Activated CD8-positive, alpha-beta memory T cell treated with anti-CD3 and anti-CD28 coated beads for 24 hours (primary cell): Measurements from ENCODE around the gene PBX2.
"Not testable (repeated sequence)": the region's sequence is repeated elsewhere in the genome, so short reads cannot be mapped to it uniquely, and the experiment has no call there.

Source experiments
- DNase-seq: peaks from one replicate; pipeline ENCODE4 v3.0.0-alpha.2; 2020

The PBX2 gene

GRCh38 chr6:32148289-32149091 lies 41.5 kb downstream of the PBX2 start:
- peak; percentile 89 for DNase-seq

GRCh38 chr6:32147401-32148132 lies 42.4 kb downstream of the PBX2 start:
- DNase-seq, result no peak

DNA sequence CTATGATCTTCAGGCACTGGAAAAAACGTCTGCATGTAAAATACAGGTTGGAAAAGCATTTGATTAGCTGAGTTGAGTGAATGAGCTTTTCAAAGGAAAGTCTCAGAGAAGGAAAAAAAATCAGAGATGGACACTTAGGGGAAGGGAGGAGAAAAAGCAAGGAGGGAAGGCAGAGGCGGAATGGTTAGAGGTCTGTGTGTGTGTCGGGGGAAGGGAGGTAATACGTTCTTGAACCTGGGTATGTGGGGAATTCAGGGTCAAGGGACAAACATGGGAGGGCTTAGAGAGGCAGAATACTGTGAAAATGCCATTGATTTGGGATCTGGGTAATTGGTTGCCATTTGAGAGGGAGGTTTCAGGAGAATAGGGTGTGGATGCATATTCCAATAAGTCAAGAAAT lies 43.3 kb downstream of the PBX2 start:
- DNase-seq, result no peak

DNA sequence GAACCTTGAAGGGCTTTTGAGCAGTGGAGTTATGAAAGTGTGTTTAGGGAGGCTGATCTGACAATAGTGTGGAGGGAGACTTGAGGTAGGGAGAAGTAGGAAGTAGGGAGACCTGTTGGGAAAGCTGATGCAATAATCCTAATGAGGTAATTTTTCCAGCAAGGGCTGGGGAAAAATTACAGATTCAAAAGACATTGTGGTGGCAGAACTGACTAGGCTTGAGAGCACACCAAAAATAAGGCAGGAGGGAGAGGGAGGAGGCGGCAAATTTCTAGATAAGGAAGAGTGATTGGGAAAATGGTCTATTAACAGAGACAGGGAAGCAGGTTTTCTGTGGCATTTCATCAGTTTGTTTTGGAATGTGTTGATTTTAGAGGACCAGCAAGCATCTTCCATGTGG lies 43.7 kb downstream of the PBX2 start:
- DNase-seq, result no peak

DNA sequence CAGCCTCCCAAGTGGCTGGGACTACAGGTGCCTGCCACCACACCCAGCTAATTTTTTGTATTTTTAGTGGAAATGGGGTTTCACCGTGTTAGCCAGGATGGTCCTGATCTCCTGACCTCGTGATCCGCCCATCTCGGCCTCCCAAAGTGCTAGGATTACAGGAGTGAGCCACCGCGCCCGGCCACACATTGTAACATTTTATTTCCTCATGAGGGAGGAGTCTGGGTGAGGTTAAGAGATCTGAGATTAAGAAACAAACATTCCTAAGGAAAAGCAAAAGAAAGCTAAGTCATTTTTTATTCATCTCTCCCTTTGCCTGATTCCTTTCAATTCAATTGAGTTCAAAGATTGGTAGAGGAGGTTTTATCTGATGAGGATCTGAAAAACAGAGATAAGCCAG lies 45.8 kb downstream of the PBX2 start:
- not testable (repeated sequence) for DNase-seq

DNA sequence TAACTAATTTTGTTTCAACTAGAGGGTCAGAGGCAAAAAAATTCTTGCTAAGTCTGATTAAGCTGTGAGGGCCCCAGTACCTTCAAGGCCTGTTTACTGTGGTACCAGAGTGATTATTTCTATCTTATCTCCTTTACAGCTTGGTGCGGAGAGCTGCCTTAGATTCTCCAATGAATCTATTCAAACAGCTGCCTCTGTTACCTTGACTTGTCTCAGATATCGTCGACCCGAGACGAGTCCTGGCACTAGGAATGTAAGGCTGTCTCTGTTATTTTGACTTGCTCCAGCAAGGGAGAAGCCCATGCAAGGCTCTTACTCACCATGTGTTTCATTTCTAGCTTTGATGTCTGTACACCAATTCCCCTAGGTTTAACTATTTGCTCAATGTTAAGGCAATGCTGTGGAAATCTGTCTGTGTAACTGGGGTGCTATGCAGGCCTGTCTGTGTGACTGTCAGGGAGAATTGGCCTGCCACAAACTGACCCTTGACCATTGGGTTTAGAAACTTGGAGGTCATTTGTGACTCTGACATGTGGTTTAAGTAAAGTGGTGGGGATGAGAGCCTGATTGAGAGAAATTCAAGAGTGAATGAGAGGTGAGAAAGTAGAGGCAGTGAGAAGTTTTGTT lies 49.5 kb downstream of the PBX2 start:
- no peak for DNase-seq

DNA sequence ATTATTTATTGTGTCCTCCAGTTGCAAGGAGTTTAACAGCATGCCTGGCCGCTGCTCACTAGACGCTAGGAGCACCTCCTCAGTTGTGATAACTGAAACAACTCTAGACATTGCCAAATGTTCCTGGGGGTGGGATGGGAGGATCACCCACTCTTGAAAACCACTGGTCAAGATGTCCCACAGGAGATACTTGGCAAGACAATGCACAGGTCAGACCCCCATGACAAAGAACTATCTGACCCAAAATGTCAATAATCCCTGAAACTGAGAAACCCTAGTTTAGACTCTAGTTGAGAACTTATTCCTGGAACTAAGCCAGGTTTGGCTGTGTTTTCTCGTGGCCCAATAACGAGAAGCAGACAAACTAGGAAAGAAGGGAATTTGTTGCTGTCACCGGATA lies 50.4 kb downstream of the PBX2 start:
- no peak for DNase-seq

DNA sequence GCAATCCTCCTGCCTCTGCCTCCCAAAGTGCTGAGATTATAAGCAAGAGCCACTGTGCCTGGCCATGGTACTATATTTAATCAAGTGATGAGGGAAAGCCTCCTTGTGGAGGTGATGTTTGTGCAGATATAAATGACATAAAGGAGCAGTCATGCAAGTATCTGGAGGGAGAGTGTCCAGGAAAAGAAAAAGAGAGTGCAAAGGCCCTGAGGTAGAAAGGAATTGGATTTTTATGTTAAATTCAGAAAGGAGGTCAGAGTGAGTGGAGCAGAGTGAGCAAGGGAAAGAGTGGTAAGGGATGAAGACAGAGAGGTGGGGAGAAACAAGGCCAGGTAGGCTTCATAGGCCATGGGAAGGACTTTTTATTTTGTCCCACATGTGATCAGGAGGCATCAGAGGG lies 52.5 kb downstream of the PBX2 start:
- no peak for DNase-seq
